Superior temporal gyrus (tissue), 1 donor: ENCODE results near the gene ARHGEF4.
A peak's percentile ranks its signal among the peaks of the same experiment; 100 is the strongest.

Experiments used
- DNase-seq: peaks from one replicate; pipeline ENCODE4 v3.0.0-alpha.2; 2016; ENCODE audit errors: extremely low spot score

ARHGEF4 gene

GRCh38 chr2:130819608-130820278 is 17.0 kb upstream of the ARHGEF4 start:
- no peak for DNase-seq

GRCh38 chr2:130820279-130820861 is 16.3 kb upstream of the ARHGEF4 start:
- peak; percentile 39 for DNase-seq

- DNase-seq = no peak
Measured at GRCh38 chr2:130821867-130822266, 14.8 kb upstream of the ARHGEF4 start.

- DNase-seq = no peak
Measured at GRCh38 chr2:130822766-130823165, 13.9 kb upstream of the ARHGEF4 start.

- no peak for DNase-seq
Measured at GRCh38 chr2:130823171-130823885, 13.4 kb upstream of the ARHGEF4 start.

GRCh38 chr2:130823886-130824491 is 12.7 kb upstream of the ARHGEF4 start:
- no peak for DNase-seq

GRCh38 chr2:130824492-130825061 is 12.1 kb upstream of the ARHGEF4 start:
- DNase-seq = peak; percentile 56

GRCh38 chr2:130825231-130825965 is 11.3 kb upstream of the ARHGEF4 start:
- DNase-seq = peak; percentile 75

- no peak for DNase-seq
Measured at GRCh38 chr2:130825966-130826253, 10.8 kb upstream of the ARHGEF4 start.

- DNase-seq = no peak
Measured at GRCh38 chr2:130826419-130826818, 10.3 kb upstream of the ARHGEF4 start.

- DNase-seq = no peak
Measured at GRCh38 chr2:130826821-130827501, 9.8 kb upstream of the ARHGEF4 start.

- DNase-seq = no peak
Measured at GRCh38 chr2:130827502-130828251, 9.0 kb upstream of the ARHGEF4 start.

GRCh38 chr2:130828461-130828860 is 8.3 kb upstream of the ARHGEF4 start:
- no peak for DNase-seq

GRCh38 chr2:130829015-130829414 is 7.7 kb upstream of the ARHGEF4 start:
- DNase-seq = no peak

GRCh38 chr2:130830538-130830937 is 6.2 kb upstream of the ARHGEF4 start:
- DNase-seq = no peak

- no peak for DNase-seq
Measured at GRCh38 chr2:130831356-130831755, 5.4 kb upstream of the ARHGEF4 start.

- no peak for DNase-seq
Measured at GRCh38 chr2:130832296-130832940, 4.3 kb upstream of the ARHGEF4 start.

- no peak for DNase-seq
Measured at GRCh38 chr2:130834091-130834930, 2.4 kb upstream of the ARHGEF4 start.
